Sigmoid colon (tissue), 4 donors: ENCODE results near the gene SCN2A.

ENCODE experiments used
- CTCF ChIP-seq, 4 experiments: fragments of 450-650 bp in 3 of 4; fragments of 200-600 bp in 1 of 4; IDR thresholded peaks; one replicate each; pipeline ENCODE4 v1.5.1; 2016 to 2019; ENCODE audit warnings: antibody characterized with exemption in 4 of 4, mild to moderate bottlenecking in 3 of 4, moderate library complexity in 2 of 4
- POLR2A ChIP-seq, 2 donors: fragments of 450-650 bp; IDR thresholded peaks; one replicate each; pipeline ENCODE4 v1.6.1; 2016; ENCODE audit warnings: antibody characterized with exemption in 2 of 2, mild to moderate bottlenecking in 2 of 2, moderate library complexity in 2 of 2
- POLR2AphosphoS5 ChIP-seq, 4 donors: sonication (generic); formaldehyde crosslinking; IDR thresholded peaks; one replicate each; pipeline ENCODE4 v1.6.1; 2017; ENCODE audit warnings: antibody characterized with exemption in 4 of 4

- no peak for TF ChIP-seq CTCF (IDR thresholded peaks at IDR 0.05)
- no peak for TF ChIP-seq POLR2A (IDR thresholded peaks at IDR 0.05)
- no peak for TF ChIP-seq POLR2AphosphoS5 (IDR thresholded peaks at IDR 0.05)
Measured at GRCh38 chr2:165382362-165382761, 143.1 kb downstream of the SCN2A start.
